HepG2 (cell line): Measurements from ENCODE around the gene CTDSP2. TPM values are rescaled to one million over a fixed set of nuclear protein-coding genes. Genes with fewer than 3 reads are reported as not detected.

Experiments used
- CEBPB ChIP-seq: IDR thresholded peaks from 2 replicates; pipeline ENCODE4 v1.6.1; 2011; ENCODE audit warnings: low read depth, low read length, improper control_type of control experiment, borderline replicate concordance
- ELF4 ChIP-seq: sonication (generic); formaldehyde crosslinking; IDR thresholded peaks from 2 replicates; pipeline ENCODE4 v1.5.0; 2020; ENCODE audit warnings: missing genetic modification reagents, mild to moderate bottlenecking, moderate library complexity, borderline replicate concordance
- FOXP1 ChIP-seq, 2 experiments: fragments of 450-650 bp in 1 of 2; IDR thresholded peaks; 2 replicates each; pipeline ENCODE4 v1.6.1; 2017 to 2018; ENCODE audit warnings: antibody characterized with exemption in 1 of 2
- GFI1 ChIP-seq: sonication (generic); formaldehyde crosslinking; IDR thresholded peaks from 2 replicates; pipeline ENCODE4 v1.5.0; 2020; ENCODE audit warnings: missing genetic modification reagents, mild to moderate bottlenecking, borderline replicate concordance
- ISL2 ChIP-seq: sonication (generic); formaldehyde crosslinking; IDR thresholded peaks from 2 replicates; pipeline ENCODE4 v1.5.0; 2020; ENCODE audit warnings: missing genetic modification reagents
- JARID2 ChIP-seq: sonication (generic); formaldehyde crosslinking; IDR thresholded peaks from 2 replicates; pipeline ENCODE4 v1.8.1; 2023; ENCODE audit warnings: missing genetic modification reagents, inconsistent platforms; ENCODE audit not compliant: insufficient replicate concordance
- KDM4B ChIP-seq: sonication (generic); formaldehyde crosslinking; IDR thresholded peaks from 2 replicates; pipeline ENCODE4 v1.4.0; 2020; ENCODE audit warnings: missing genetic modification reagents
- PCBP1 ChIP-seq: fragments of 200-400 bp; formaldehyde crosslinking; IDR thresholded peaks from 2 replicates; pipeline ENCODE4 v1.6.1; 2017; ENCODE audit warnings: mild to moderate bottlenecking, low read depth, low read length, borderline replicate concordance
- SNAI1 ChIP-seq: sonication (generic); formaldehyde crosslinking; IDR thresholded peaks from 2 replicates; pipeline ENCODE4 v1.5.0; 2020; ENCODE audit warnings: mild to moderate bottlenecking, missing genetic modification reagents, borderline replicate concordance
- ZBTB33 ChIP-seq: sonication (generic); formaldehyde crosslinking; IDR thresholded peaks from 2 replicates; pipeline ENCODE4 v1.4.0; 2020; ENCODE audit warnings: missing genetic modification reagents
- ZNF136 ChIP-seq: sonication (generic); formaldehyde crosslinking; IDR thresholded peaks from 2 replicates; pipeline ENCODE4 v1.8.1; 2022; ENCODE audit warnings: low read depth, mild to moderate bottlenecking, moderate library complexity, missing genetic modification reagents
- ZNF280D ChIP-seq: sonication (generic); formaldehyde crosslinking; IDR thresholded peaks from 2 replicates; pipeline ENCODE4 v1.5.1; 2020; ENCODE audit warnings: mild to moderate bottlenecking, missing genetic modification reagents
- ZNF350 ChIP-seq: sonication (generic); formaldehyde crosslinking; IDR thresholded peaks from 2 replicates; pipeline ENCODE4 v1.4.0; 2020; ENCODE audit warnings: mild to moderate bottlenecking, low read depth, missing genetic modification reagents, borderline replicate concordance
- ZNF552 ChIP-seq: sonication (generic); formaldehyde crosslinking; IDR thresholded peaks from 2 replicates; pipeline ENCODE4 v1.9.0; 2022; ENCODE audit warnings: missing genetic modification reagents, mild to moderate bottlenecking, borderline replicate concordance
- ZNF615 ChIP-seq: sonication (generic); formaldehyde crosslinking; IDR thresholded peaks from 2 replicates; pipeline ENCODE4 v1.5.0; 2020; ENCODE audit warnings: mild to moderate bottlenecking, missing genetic modification reagents, borderline replicate concordance
- polyA plus RNA-seq, 8 experiments: library from polyadenylated mRNA; depleted of rRNA in 3 of 8; stranded (reverse) in 7 of 8; unstranded in 1 of 8; fragments of >200 nt; fragmentation: Illumina TruSeq in 4 of 8; extraction: Trizol in 4 of 8; gene quantifications; 2 replicates each; pipeline versions ENCODE4 v1.2.1 to v1.2.3, GENCODE V29; 2011 to 2016; ENCODE audit warnings: low read depth in 4 of 8, missing spikeins in 1 of 8, mixed read lengths in 1 of 8; ENCODE audit not compliant: insufficient read depth in 1 of 8
- total RNA-seq, 5 experiments: library from RNA; depleted of rRNA; stranded (reverse); fragments of >200 nt; fragmentation: Illumina TruSeq; extraction: Trizol; gene quantifications; 2 replicates each; pipeline ENCODE4 v1.2.3, GENCODE V29; 2016; ENCODE audit warnings: low read depth in 1 of 5
- TF ChIP-seq, protein P1 (sequence below): sonication (generic); formaldehyde crosslinking; IDR thresholded peaks from 2 replicates; pipeline ENCODE4 v1.4.0; 2020; ENCODE audit warnings: missing genetic modification reagents
- TF ChIP-seq, protein P2 (sequence below): sonication (generic); formaldehyde crosslinking; IDR thresholded peaks from 2 replicates; pipeline ENCODE4 v1.4.0; 2020; ENCODE audit warnings: missing genetic modification reagents, mild to moderate bottlenecking, borderline replicate concordance
- TF ChIP-seq, protein P3 (sequence below): sonication (generic); formaldehyde crosslinking; IDR thresholded peaks from 2 replicates; pipeline ENCODE4 v1.8.1; 2023; ENCODE audit warnings: missing genetic modification reagents, inconsistent platforms, borderline replicate concordance

CTDSP2 gene
- total and polyA plus RNA-seq, 2 of the 13 experiments (the other 11 are each of a cell fraction or from before 2014, with no cell fraction given), result 38.1 to 82.5 TPM

- TF ChIP-seq, protein P1, sequence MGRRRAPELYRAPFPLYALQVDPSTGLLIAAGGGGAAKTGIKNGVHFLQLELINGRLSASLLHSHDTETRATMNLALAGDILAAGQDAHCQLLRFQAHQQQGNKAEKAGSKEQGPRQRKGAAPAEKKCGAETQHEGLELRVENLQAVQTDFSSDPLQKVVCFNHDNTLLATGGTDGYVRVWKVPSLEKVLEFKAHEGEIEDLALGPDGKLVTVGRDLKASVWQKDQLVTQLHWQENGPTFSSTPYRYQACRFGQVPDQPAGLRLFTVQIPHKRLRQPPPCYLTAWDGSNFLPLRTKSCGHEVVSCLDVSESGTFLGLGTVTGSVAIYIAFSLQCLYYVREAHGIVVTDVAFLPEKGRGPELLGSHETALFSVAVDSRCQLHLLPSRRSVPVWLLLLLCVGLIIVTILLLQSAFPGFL (CRISPR knock-in tag), result no peak
- TF ChIP-seq, protein P2, sequence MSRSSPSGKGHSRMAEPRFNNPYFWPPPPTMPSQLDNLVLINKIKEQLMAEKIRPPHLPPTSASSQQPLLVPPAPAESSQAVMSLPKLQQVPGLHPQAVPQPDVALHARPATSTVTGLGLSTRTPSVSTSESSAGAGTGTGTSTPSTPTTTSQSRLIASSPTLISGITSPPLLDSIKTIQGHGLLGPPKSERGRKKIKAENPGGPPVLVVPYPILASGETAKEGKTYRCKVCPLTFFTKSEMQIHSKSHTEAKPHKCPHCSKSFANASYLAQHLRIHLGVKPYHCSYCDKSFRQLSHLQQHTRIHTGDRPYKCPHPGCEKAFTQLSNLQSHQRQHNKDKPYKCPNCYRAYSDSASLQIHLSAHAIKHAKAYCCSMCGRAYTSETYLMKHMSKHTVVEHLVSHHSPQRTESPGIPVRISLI (CRISPR knock-in tag), result peak; percentile 61; the same call in 1 of the 2 replicates
- TF ChIP-seq ZNF136 (CRISPR knock-in tag) (peak; percentile 71; the same call in 1 of the 2 replicates), ELF4 (CRISPR knock-in tag) (peak; percentile 86; the same call in 1 of the 2 replicates), ZNF350 (peak; percentile 97; the same call in 1 of the 2 replicates), ISL2 (peak; percentile 59), ZBTB33 (no peak), ZNF280D (CRISPR knock-in tag) (peak; percentile 57; the same call in 1 of the 2 replicates), CEBPB (no peak), FOXP1 (IDR thresholded peaks at IDR 0.05) (no peak), FOXP1 (CRISPR knock-in tag; IDR thresholded peaks at IDR 0.05) (no peak), PCBP1 (0 out of 2 replicates have a peak, but pooled peaks have one; percentile 12), JARID2 (CRISPR knock-in tag) (no peak), SNAI1 (CRISPR knock-in tag) (0 out of 2 replicates have a peak, but pooled peaks have one; percentile 22), ZNF552 (CRISPR knock-in tag) (peak; percentile 49), GFI1 (CRISPR knock-in tag) (no peak), KDM4B (CRISPR knock-in tag) (no peak), ZNF615 (no peak)
- TF ChIP-seq, protein P3, sequence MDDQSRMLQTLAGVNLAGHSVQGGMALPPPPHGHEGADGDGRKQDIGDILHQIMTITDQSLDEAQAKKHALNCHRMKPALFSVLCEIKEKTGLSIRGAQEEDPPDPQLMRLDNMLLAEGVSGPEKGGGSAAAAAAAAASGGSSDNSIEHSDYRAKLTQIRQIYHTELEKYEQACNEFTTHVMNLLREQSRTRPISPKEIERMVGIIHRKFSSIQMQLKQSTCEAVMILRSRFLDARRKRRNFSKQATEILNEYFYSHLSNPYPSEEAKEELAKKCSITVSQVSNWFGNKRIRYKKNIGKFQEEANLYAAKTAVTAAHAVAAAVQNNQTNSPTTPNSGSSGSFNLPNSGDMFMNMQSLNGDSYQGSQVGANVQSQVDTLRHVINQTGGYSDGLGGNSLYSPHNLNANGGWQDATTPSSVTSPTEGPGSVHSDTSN, result no peak
These were observed 74.6 kb downstream of the CTDSP2 start, which contains the start of gene METTL1 (continued) for GRCh38 chr12:57771873-57772428.
